Psoas muscle (tissue), 8 donors: ENCODE data around the gene ULK2. TPM values are rescaled to one million over a fixed set of nuclear protein-coding genes. Genes with fewer than 3 reads are reported as not detected.

Experiments
- ATAC-seq, 4 donors: fragments of 200-7000 bp; cut with Tn5 transposase; one replicate each; pipeline ENCODE4 v1.9.1; 2020; ENCODE audit warnings: moderate library complexity in 3 of 4, mild to moderate bottlenecking in 2 of 4
- DNase-seq, 2 donors: peaks; one replicate each; pipeline ENCODE4 v3.0.0-alpha.2; 2020
- H3K27ac ChIP-seq: fragments of 200-600 bp; one replicate; pipeline ENCODE4 v1.8.0; 2022
- H3K27me3 ChIP-seq, 3 donors: fragments of 200-600 bp in 1 of 3; one replicate each; pipeline versions ENCODE4 v1.6.1 to v1.8.0; 2013 to 2022; ENCODE audit warnings: low read length in 2 of 3, mild to moderate bottlenecking in 2 of 3, moderate library complexity in 1 of 3; ENCODE audit not compliant: insufficient read depth in 3 of 3
- H3K36me3 ChIP-seq, 2 donors: fragments of 200-600 bp in 1 of 2; one replicate each; pipeline versions ENCODE4 v1.6.1 to v1.8.0; 2013 to 2022; ENCODE audit warnings: low read depth in 1 of 2, mild to moderate bottlenecking in 1 of 2, moderate library complexity in 1 of 2; ENCODE audit not compliant: insufficient read depth in 1 of 2
- H3K4me1 ChIP-seq: fragments of 200-600 bp; one replicate; pipeline ENCODE4 v1.8.0; 2022
- H3K4me3 ChIP-seq: fragments of 200-600 bp; one replicate; pipeline ENCODE4 v1.8.0; 2022; ENCODE audit warnings: mild to moderate bottlenecking
- H3K9me3 ChIP-seq: fragments of 200-600 bp; one replicate; pipeline ENCODE4 v1.8.0; 2022
- CTCF ChIP-seq: fragments of 200-600 bp; IDR thresholded peaks from one replicate; pipeline ENCODE4 v1.8.0; 2022; ENCODE audit warnings: antibody characterized with exemption
- WGBS, 3 donors: extraction: QIAGEN DNeasy Blood & Tissue Kit; methylation state at CpG; one replicate each; pipeline versions ENCODE4 v1.1.6 to v1.1.7; 2013; 5-methylcytosine and 5-hydroxymethylcytosine counted together
- intact Hi-C, 2 donors: fragments of 100-400 bp; cut with DNase I; formaldehyde crosslinking; loops; one replicate each; pipeline versions ENCODE4 v1.11.0 to v1.14.2; 2022
- polyA plus RNA-seq, 3 donors: library from polyadenylated mRNA; stranded (reverse); fragments of 200-250 nt; gene quantifications; one replicate each; pipeline ENCODE4 v1.2.3, GENCODE V29; 2013
- total RNA-seq, 4 donors: library from RNA; stranded (reverse); fragmentation: NEBNext Ultra II Directional in 2 of 4; extraction: Animal tissue kit (Norgen Biotek cat#: 25700) in 2 of 4; gene quantifications; one replicate each; pipeline versions ENCODE4 v1.2.1 to v1.2.4, GENCODE V29; 2021 to 2023
- donor health status: healthy with polysubstance abuse.
- donor health status: DM: no; HTN: no; CAD: no; lungs with moderate emphysema.
- donor health status: Bipolar disorder and iron deficiency.
- donor health status: healthy.
- donor health status: DM: yes; HTN: yes; CAD: no.
- donor health status: DM: no; HTN: no; CAD: no.
- donor health status: DM: no; HTN: no; CAD: no.
- donor health status: DM: yes; HTN: yes; CAD: no.

ULK2 gene
- total and polyA plus RNA-seq, 7 donors: 2.1 to 19.1 (median 12.8) TPM

GRCh38 chr17:19762515-19762961, 105.2 kb downstream of the ULK2 start:
- intact Hi-C loops: loop anchor here (5.0 to 10.0 kb wide), 3 partner anchors 230 to 398 kb away; partner anchors contain the start of genes B9D1 (in 1 of the 2) and SLC47A1 (in 1 of the 2)
- ATAC-seq: peak; percentile 67 to 73 (median 69)
- DNase-seq: peak; percentile 78 to 80

GRCh38 chr17:19760746-19761145, 107.0 kb downstream of the ULK2 start:
- intact Hi-C loops: loop anchor here (5.0 to 10.0 kb wide), 3 partner anchors 228 to 396 kb away; partner anchors contain the start of genes B9D1 (in 1 of the 2) and SLC47A1 (in 1 of the 2)
- TF ChIP-seq CTCF: no peak
- Histone ChIP-seq H3K27ac (no peak overlapping the region), H3K27me3 (no peaks in the 10 kb centered on the region), H3K36me3 (no peaks in the 10 kb centered on the region), H3K4me3 (no peak overlapping the region), H3K4me1 (no peaks in the 10 kb centered on the region), H3K9me3 (no peaks in the 10 kb centered on the region)
- 58 to 62% (median 61%) methylated on average over 9 of the region's 9 CpGs for WGBS, 3 donors
- ATAC-seq (no peak), DNase-seq (no peak)

More at GRCh38 chr17:19762515-19762961, 105.2 kb downstream of the ULK2 start:
- Histone ChIP-seq H3K27ac (no peak overlapping the region), H3K9me3 (no peaks in the 10 kb centered on the region), H3K27me3 (no peaks in the 10 kb centered on the region), H3K4me1 (no peaks in the 10 kb centered on the region), H3K36me3 (no peaks in the 10 kb centered on the region), H3K4me3 (no peak overlapping the region)
- peak; percentile 64 for TF ChIP-seq CTCF
- 30 to 35% (median 31%) methylated on average over 15 of the region's 15 CpGs for WGBS, 3 donors

GRCh38 chr17:19759568-19760549, 107.9 kb downstream of the ULK2 start:
- WGBS, 3 donors: 83 to 88% (median 88%) methylated on average over 23 to 24 of the region's 24 CpGs
- ATAC-seq: no peak
- Histone ChIP-seq H3K9me3 (no peaks in the 10 kb centered on the region), H3K4me1 (no peaks in the 10 kb centered on the region), H3K4me3 (no peak overlapping the region), H3K27me3 (no peaks in the 10 kb centered on the region), H3K27ac (no peak overlapping the region), H3K36me3 (no peaks in the 10 kb centered on the region)
- intact Hi-C loops: loop anchor here (5.0 to 10.0 kb wide), 3 partner anchors 228 to 395 kb away; partner anchors contain the start of genes B9D1 (in 1 of the 2) and SLC47A1 (in 1 of the 2)
- TF ChIP-seq CTCF: no peak
- DNase-seq: peak in 1 of 2 donors; percentile 41

- TF ChIP-seq CTCF: no peak
- Histone ChIP-seq H3K4me1 (peaks cover 9% of the 10 kb centered on the region), H3K27ac (no peak overlapping the region), H3K9me3 (no peaks in the 10 kb centered on the region), H3K4me3 (no peak overlapping the region), H3K27me3 (no peaks in the 10 kb centered on the region), H3K36me3 (no peaks in the 10 kb centered on the region)
- ATAC-seq: no peak
- intact Hi-C loops: no loop called here
- WGBS, 3 donors: 88 to 93% (median 91%) methylated on average over 11 to 12 of the region's 12 CpGs
- DNase-seq: peak in 1 of 2 donors; percentile 30
Measured at GRCh38 chr17:19757536-19758180, 110.1 kb downstream of the ULK2 start.
